ENCODE results near the gene NFKB1.

The NFKB1 gene

DNA sequence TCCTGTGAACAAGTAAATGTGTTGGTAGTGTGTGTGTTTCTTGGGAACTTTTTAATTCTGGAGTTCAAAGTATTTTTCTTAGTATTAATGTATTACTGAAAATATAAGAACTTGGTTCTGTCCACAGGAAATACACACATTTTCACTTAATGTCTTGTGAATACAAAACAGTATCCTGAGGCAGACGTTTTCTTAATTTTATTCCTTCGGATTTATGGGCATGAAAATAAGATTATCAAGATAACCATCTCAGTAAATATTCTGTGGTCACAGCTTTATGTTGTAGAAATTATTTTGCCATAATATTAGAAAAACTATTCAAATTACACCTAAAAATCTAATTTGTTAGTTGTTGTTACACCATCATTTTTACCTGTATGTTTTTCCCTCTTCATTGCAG is 29.8 kb downstream of the NFKB1 start:
- no peak for DNase-seq (ENCODE audit: low spot score)

DNA sequence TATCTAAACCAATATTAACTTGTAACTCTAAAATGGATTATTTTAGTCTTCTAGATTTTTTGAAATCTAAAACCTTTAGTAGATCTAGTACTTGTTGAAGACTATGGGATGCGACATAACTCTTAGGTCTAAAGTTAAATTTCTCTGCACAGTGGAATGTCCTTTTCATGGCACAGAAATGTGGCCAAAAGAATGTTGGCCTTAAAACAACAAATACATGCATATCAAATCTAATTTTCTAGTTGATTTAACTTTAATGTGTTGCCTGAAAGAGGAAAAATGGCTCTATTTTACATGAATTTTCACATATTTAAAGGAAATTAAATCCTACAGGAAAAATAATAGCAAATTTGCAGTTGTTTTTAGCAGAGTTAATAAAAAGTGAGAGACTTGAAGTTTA is 30.3 kb downstream of the NFKB1 start:
- no peak for DNase-seq (ENCODE audit: low spot score)

DNA sequence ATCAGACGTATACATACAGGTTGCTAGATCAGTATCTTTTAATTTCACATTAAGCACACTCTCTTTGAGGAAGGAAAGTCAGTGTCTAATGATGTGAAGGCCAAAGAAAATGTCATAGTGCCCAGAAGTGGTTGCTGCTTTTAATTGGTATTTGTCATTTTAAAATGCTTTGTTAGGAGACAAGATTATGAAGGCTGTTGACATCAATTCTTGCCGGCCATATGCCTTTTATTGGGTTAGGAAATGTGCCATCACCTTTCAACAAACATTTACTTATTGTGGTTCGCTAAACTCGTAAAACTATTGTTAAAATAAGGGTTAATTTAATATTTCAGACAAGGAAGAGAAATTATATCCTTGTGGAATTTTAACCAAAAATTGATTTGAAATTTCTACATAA is 32.2 kb downstream of the NFKB1 start:
- no peak for DNase-seq (ENCODE audit: low spot score)

DNA sequence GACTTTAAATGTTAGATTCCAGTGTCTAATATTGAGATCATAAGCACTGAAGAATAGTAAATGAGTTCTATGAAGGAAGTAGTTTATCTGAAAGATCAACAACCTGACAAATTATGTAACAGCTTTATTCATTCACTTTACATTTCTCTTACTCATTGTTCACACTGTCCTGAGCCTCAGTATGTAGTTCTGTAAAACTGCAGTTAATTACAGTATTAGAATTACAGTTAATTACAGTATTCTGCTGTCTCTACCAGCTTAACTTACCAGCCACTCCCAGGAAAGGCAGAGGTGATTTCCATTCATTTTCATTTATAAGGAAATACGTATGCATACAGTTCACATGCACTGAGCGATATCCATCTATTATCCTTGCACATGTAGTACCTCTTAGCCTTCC is 32.7 kb downstream of the NFKB1 start:
- DNase-seq (ENCODE audit: low spot score) = no peak

DNA sequence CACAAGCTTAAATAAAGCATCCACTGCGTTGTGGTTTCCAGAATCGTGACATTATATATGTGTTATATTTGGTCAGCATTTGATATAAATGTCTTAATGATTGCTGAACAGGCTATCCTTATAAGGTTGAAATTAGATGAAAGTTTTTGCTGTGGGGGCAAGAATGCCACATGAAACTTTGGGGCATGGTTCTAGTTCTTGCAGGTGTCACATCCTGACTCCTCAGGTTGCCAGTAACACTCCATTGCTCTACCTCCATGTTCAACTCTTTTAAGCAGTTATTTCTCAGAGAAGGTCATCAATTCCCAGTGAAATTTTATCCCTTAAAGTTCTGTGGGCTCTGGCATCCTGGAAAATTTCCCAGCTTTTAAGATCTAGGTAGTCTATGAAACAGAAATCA is 33.7 kb downstream of the NFKB1 start:
- DNase-seq (ENCODE audit: low spot score) = no peak

DNA sequence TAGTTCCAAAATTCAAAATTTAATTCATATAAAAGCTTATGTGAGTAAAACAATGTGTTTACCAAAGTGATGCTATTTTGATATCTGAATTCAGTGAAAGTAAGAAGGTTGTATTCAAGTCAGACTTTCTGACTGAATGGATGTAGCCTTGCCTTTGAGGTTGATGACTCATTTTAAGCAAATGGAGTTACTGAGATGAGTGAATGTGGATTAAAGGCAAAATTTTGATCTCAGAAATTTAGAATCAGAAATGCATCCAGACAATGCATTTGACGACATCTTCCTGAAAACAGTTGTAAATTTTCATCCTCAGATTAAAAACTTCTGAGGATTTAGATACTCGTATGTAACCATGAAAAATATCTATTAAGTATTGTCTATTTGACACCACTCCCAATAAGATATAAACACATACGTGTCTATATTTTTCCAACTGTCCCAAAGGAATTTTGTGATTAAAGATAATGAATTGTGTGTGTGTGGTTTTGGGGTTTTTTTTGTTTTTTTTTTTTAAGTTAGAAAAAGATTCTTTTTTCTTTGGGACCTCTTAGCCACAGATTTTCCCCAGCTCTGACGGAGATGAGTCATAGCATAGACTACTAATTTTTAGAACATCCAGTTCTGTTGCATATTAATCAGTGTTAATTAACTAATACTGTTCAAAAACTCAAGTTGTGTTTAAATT is 34.4 kb downstream of the NFKB1 start:
- DNase-seq (ENCODE audit: low spot score) = no peak

DNA sequence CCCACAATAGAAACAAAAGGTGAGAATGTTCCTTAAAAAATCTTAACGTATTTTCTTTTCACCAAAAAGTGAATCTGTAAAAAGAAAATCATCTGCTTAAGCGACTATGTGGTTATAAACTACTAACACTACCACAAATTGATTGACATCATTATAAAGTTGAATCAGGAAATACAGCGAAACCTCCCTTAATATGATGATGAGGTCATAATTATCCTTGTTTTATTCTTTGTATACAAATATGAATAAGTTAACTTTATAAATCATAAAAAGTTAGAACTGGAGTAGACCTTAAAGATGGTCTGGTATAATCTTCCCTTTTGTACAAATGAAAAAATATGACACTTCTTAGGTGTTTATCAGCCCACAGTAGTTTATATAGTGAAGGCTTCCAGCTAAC is 35.6 kb downstream of the NFKB1 start:
- DNase-seq (ENCODE audit: low spot score) = no peak

DNA sequence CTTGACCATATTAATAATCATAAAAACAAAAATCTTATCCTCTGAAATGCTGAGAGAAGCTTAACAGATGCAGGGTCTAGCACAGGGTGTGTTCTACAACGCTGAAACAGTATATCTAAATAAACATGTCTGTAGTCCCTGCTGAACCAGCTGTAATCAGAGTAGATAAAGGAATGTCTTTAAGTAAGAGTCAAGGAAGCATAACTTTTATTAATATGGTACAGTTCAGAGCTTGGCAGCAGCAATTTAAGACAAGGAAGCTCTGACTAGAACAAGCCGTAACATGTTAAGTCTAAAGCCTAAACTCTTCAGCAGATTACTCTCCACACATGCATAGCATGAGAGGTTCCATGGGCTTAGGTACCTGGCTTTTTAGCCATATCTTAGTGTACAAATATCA is 36.1 kb downstream of the NFKB1 start:
- no peak for DNase-seq (ENCODE audit: low spot score)

DNA sequence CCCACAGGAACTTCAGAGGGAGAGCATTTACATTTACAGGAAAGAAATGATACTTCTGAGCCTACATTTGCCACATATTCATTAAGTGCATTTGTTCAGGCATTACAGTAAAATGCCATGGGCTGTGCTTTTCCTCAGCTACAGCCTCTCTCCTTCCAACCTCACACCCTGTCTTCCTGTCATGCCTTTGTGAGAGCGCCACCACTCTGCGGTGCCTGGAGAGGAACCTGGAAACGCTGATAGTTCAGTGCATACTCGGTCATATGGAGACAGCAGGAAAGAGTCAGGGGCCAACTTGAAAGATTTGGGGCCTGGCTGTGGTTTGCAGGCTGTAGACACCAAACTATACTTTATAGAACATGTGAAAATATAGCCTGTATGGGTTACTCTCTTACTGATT is 40.5 kb downstream of the NFKB1 start:
- no peak for DNase-seq (ENCODE audit: low spot score)

DNA sequence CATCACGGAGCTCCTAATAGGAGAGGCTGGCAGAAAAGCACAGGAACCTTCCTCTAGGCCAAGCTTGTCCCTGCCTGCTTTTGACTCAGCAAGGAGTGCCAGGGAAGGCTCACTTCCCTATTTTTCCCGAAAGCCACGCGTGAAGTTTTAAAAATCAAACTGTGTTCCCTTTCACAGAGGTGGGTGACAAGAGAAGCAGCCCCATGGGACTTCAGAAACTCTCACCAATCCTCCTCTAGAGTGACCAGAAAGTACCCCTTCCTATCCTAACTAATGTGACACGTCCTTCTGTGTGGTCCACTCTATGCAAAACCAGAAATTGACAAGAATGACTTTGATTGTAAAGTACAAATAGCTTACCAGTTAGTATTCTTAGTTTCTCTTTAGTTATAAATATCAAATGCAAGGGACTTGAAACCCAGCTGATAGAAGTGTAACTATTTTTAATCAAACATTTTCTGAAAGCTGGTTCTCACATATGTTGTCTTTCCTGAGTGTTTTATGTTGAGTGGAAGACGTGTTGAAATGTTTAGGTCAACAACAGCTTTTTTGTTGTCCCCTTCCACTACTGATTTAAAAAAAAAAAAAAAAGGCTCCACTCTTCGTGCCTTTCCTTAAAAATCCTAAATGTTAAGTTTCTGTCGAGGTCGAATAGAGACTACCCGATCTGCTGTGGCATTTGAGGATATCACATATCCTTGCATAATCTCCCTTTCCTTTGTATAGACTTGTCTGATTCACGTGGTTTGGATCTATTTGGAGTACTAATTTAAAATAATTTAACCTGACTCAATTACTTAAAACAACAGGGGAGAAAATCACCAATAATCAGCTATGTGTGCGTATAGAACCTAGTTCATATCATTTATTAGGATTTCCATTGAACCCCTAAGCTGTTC is 42.1 kb downstream of the NFKB1 start:
- DNase-seq (ENCODE audit: low spot score) = no peak

DNA sequence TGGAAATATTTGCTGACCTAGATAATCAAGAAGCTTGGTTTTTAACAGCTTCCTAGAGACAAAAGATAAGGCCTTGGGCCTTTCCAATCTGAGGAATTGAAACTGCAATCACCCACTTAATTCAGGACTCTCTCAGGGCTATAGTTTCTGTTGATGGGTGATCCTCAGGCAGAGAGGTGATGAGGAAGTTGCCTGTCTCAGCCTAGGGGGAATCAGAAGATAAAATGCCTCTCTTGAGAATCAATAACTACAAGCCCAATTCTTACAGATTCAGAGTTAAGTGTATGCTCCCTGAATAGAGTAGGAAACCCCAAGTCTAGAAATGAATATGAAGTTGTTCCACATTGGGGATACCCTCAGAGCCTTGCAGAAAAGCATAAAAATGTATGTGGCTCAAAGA is 45.5 kb downstream of the NFKB1 start:
- no peak for DNase-seq (ENCODE audit: low spot score)

DNA sequence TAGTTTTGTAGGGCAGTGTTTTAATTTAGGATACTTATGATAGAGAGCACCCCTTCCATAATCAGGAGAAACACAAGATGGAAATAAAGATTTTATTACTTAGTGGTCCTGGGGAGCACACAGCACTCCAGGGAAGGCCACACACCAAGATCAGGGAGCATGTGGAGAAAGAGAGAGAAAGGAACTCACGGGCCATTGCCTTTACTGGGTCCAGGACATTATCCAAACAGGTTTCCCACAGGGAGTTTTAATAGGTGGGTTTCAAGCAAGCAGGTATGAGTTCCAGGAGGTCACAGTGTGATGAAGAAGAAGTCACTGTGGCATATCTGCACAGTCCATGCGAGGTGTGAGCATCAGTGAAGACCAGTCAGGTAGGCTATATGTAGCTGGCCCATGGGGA is 46.8 kb downstream of the NFKB1 start:
- no peak for DNase-seq (ENCODE audit: low spot score)

DNA sequence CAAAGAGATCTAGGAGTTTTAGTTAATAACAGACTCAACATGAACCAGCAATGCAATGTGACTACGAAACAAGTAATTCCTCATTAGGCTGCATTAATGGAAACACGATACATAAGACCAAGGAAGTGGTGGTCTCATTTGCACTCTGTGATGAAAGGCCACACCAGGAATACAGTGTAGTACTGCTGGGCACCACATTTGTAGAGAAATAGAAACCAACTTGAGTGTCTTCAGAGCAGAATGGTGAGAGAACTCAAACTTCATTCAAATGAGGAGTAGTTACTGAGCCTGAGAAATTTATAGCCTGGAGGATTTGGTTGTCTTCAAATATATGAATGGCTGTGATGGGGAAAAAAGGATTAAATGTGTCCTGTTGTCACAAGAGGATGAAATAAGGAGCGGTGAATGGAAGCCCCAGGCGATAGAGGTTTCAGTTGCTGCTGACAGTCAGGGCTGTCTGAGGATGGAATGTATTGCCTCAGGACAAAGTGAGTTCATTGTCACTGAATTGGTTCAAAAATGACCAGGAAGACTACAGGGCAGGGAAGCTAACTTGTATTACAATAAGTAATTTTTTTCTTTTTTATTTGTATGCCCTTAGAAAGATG is 50.9 kb downstream of the NFKB1 start:
- no peak for DNase-seq (ENCODE audit: low spot score)

DNA sequence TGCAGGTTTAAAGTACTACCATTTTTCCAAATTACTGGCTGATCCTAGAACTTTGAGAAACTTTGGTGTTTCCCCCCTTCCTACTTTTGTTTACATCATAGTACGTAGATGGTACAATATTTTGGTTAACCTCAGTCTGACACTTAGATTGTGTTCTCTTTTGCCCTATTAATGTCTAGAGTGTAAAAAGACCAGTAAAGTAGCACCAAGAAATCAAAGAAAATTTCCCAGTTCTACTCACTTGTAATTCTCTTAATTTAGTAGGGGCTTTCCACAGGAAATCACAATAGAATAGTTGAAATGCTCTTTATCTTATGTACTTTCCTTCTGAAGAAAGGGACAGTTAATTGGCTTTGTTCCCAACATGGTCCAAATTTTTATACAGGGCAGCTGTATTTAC is 51.6 kb downstream of the NFKB1 start:
- DNase-seq (ENCODE audit: low spot score) = no peak

DNA sequence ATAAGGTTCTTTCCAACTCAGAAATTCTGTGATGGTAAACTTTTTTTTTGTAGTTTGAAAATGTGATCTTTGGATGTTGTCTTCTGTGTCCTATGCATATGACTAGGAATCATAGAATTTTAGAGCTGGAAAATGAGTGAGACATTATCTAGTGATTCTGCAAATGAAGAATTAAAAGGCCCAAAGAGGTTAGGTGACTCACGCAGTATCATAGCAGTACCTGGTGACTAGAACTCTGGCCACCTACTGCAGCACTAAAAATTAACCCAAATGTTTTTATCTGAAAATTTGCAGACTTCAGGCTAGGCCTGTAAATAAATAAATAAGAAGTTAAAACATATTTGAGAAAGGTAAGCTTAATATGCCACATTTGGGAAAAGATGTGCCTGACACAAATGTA is 52.8 kb downstream of the NFKB1 start:
- DNase-seq (ENCODE audit: low spot score) = no peak

DNA sequence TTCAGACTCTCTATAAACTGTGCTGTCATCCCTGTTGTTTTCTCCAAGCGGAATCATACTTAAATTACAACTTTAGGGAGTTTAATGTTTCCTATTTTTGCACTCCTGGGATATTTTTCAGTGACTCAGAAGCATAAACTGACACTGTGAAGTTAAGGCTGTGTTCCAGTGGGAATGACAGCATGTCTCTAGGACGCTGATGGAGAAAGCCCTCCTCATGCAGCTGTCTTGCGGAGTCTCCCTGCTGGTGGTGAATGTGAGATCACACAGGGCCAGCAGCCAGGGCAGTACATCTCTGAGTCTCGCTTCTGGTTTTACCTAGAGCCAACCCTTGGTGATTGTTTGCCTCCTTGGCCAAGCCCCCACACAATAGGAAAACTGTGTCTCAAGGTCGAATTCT is 53.3 kb downstream of the NFKB1 start:
- DNase-seq (ENCODE audit: low spot score) = no peak

DNA sequence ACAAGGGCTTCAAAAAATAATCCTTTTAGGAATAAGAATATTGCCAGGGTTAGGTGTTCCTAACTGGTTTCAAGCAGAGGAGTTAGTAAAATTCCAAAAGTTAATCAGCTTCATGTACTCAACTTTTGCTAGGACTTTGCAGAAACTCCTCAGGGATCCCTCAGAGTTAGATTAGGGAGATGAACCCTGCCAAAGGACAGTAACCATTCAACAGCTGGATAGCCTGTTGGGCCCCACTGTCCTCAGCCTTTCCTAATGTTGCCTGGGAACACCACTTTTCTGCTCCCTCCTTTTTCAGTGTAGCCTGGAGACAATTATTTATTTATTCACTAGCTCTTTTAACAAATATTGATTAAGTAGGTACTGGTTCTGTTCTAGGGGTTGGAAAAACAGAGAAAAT is 53.8 kb downstream of the NFKB1 start:
- no peak for DNase-seq (ENCODE audit: low spot score)

DNA sequence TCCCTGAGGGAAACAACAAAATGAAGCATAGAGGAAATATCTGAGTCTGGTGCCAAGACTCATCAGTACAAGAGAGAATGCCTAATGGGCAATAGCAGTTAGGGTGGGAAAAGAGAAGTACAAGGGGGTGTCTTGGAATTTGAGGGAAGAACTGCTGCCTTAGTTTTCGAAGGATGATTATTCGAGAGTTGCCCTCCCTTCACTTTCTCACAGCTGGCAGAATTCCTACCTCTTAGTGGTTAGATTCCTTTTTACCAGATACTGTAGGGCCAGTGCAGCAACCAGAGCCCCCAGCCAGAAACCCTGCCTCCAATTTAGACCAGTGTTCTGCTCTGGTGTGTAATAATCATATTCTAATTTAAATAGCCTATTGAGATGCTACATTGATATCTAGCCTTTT is 56.5 kb downstream of the NFKB1 start:
- no peak for DNase-seq (ENCODE audit: low spot score)

DNA sequence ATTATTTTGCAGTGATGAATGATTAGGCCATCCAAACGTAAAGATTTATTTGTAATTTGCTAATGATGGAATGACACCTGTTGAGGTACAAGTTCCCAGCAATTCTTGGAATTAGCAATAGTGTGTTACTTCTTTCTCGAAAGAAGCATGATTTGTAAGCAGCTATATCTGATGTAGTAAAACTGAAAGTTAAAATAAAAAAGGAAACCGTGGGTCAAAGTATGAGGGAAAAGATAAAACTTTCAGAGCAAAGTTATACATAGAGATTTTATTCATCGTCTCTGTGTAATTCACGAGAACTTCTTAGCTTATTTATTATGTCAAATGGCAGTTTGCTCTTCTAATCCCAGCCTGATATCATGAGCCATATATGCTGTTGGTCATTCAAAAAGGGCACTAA is 59.0 kb downstream of the NFKB1 start:
- no peak for DNase-seq (ENCODE audit: low spot score)

DNA sequence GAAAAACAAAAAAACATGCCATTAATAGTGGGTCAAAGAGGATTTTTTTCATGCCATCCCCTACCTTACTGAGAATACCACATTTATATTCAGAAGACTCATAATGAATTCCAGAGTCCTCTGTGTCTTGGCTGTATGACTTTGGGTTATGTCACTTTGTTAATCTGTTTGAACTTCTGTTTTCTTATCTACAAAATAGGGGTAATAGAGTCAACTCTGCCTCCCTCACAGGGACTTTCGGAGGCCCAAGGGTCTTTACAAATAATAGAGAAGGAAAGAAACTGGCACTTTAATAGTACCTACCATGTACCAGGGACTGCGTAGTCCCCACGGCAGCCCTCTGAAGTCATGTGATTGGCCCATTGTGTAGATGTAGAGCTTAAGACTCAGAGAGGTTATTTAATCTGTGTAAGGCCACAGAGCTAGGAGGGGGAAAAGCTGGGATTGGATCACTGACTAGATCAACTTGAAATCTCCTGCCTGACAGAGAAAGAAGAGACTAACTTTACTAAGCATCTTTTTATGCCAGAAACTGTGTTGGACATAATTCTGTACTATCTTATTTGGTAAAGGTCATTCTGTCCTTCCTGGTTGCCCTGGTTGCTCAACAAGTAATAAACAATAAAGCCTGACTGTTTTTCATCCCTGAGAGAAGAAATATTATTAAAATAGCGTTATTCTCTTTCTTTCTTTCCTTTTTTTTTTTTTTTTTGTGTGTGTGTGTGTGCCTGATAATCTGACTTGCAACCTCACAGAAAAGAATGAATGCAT is 59.6 kb downstream of the NFKB1 start:
- DNase-seq (ENCODE audit: low spot score) = no peak

DNA sequence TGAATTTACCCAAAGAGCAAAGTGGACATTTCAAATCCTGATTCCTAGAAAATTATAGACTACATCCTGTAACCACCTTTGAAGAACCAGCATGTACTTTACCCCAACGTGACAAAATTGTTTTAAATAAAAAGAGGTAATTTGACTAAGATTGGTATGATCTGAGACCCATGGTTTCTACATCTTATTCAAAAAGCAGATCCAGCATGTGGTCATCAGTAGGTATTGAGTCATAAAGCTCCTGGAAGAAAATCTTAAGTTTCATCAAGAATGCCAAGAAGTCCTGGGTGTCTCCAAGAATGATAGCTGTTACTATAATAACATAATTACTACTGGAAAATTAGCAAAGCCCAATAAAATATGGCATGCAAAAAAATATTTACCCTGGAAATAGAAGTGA is 61.8 kb downstream of the NFKB1 start:
- DNase-seq (ENCODE audit: low spot score) = no peak

DNA sequence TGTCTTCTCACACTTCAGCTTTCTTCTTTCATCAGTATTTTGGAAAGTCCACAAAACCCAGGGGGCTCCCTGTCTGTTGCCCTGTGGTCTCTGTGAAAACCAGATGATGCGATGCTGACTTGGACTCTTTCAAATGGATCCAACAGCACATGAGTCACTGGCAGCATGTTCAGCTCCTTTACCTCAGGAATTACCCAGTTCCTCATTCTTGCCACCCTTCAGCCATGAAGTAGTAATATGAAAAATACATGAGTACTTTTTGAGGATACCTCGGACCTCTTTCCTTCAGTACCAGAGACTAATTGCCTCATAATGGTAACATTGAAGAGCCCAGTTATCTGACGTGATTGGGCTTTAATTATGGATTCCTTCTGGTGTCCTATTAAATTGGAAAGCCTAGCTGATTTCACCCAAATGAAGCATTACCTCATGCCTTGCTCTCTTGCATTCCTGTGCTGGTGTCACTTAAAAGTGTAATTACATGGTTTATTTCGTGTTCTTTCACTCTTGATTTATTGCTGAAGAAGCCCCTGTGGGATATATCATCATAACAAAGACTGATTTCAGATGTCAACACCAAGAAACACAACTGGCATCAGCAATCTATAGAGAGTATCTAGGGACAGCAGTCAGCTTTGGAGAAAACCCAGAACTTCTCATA is 63.4 kb downstream of the NFKB1 start:
- no peak for DNase-seq (ENCODE audit: low spot score)

Data from SW480 (cell line).